Fibroblast of villous mesenchyme (primary cell): ENCODE results near the gene THSD7B. TPM values are rescaled to one million over a fixed set of nuclear protein-coding genes. Genes with fewer than 3 reads are reported as not detected.

ENCODE experiments used
- DNase-seq: peaks from one replicate; pipeline ENCODE4 v3.0.0-alpha.2; 2010; ENCODE audit warnings: low read depth
- H3K4me3 ChIP-seq: 2 replicates; pipeline ENCODE4 v1.5.1; 2011; ENCODE audit warnings: low read depth, mild to moderate bottlenecking, low read length
- total RNA-seq: library from RNA; depleted of rRNA; stranded (reverse); fragments of >200 nt; gene quantifications from 2 replicates; pipeline ENCODE4 v1.2.3, GENCODE V29; 2012
- TF ChIP-seq, protein P1 (sequence below): IDR thresholded peaks from 2 replicates; pipeline ENCODE4 v1.5.1; 2012; ENCODE audit warnings: low read depth, mild to moderate bottlenecking, low read length; ENCODE audit not compliant: insufficient read depth

Gene THSD7B
- total RNA-seq, 1 donor, result 1.3 TPM

DNA sequence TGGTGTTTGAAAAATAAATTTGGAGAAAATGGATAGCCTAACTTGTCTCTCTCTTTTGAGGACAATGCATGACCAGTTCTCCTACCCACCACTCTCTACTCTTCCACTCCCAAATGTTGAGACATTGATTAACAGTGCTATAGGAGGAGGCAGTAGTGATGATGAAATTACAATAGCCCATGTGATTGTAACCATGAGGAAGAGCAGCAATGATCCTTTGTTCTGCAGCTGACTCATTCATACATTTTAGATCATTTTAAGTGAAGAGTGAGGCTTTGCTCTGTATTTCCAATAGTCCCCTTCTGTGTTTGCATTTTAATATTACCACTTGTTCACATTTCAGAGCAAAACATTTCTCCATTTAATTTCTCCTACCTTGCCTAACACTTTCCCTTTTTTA, 592.3 kb downstream of the THSD7B start:
- DNase-seq, result no peak
- H3K4me3 ChIP-seq, result no peak overlapping the region
- TF ChIP-seq, protein P1, sequence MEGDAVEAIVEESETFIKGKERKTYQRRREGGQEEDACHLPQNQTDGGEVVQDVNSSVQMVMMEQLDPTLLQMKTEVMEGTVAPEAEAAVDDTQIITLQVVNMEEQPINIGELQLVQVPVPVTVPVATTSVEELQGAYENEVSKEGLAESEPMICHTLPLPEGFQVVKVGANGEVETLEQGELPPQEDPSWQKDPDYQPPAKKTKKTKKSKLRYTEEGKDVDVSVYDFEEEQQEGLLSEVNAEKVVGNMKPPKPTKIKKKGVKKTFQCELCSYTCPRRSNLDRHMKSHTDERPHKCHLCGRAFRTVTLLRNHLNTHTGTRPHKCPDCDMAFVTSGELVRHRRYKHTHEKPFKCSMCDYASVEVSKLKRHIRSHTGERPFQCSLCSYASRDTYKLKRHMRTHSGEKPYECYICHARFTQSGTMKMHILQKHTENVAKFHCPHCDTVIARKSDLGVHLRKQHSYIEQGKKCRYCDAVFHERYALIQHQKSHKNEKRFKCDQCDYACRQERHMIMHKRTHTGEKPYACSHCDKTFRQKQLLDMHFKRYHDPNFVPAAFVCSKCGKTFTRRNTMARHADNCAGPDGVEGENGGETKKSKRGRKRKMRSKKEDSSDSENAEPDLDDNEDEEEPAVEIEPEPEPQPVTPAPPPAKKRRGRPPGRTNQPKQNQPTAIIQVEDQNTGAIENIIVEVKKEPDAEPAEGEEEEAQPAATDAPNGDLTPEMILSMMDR, result no peak

DNA sequence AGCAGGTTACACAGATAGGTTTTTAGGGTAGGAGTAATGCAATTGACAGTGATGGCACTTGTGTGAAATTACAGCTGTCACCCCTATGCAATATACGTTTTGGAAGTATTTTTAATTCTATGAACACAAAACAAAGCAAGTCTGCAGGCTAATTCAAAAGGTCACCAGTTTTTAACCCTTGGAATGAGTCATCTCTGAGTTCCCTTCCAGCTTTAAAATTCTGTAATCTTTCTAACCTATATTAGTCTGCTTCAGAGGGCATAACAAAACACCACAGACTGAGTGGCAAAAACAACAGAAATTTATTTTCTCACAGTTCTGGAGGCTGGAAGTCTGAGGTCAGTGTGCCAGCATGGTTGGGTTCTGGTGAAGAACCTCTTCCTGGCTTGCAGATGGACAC, 602.0 kb downstream of the THSD7B start:
- TF ChIP-seq, protein P1, result no peak
- no peak overlapping the region for H3K4me3 ChIP-seq
- DNase-seq, result no peak

DNA sequence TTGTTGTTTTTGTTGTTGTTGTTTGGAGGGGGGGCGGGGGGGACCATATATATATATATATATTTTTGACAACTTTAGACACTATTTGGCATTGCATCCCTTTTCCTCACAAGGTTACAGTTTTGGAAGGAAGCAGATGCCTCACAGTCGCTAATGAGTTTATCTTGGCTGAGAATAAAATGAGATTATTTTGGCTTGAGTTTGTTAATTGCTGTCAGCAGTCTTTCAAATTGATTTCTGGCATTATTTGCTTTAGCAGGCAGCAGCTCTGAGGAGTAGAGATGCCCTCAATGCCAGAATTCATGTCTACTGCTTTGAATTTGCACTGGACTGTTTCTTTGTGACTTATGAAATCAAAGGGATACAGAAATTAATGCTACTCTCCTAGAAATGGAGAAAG, 603.8 kb downstream of the THSD7B start:
- no peak overlapping the region for H3K4me3 ChIP-seq
- TF ChIP-seq, protein P1, result no peak
- DNase-seq, result no peak

DNA sequence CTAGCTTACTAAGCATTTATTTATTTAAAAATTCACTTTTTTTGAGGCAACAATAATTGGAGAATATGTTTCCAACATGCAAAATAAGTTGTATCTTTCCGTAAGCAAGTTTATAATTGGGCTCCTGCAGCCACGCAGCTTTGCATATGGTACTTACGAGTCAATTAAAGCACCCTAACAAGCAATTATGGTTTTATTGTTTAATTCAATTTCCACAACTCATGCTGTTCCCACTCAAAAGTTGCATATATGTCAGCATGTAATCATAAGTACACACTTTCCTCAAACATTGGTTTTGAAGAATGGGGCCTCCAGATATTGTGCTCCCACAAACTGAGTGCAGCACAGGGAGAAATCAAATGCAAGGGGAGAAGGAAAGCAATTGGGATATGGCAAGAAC, 613.8 kb downstream of the THSD7B start:
- H3K4me3 ChIP-seq, result no peak overlapping the region
- TF ChIP-seq, protein P1, result no peak
- no peak for DNase-seq

DNA sequence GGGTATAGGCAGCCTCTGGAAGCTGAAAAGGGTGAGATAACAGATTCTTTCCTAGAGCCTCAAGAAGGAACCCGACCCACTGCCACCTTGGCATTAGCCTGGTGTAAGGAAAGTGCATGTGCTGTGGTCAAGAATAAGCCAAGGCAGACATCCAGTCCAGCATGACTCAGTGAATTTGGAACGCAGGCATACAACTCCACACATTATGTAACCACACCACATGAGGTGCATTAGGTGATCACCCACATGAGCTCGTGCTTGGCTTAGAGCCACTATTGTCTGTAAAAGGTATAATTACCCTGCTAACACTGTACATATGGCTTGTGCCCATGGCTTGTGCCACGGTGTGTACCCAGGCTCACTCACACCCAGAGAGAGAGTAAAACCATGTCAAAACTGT, 615.3 kb downstream of the THSD7B start:
- TF ChIP-seq, protein P1, result no peak
- H3K4me3 ChIP-seq, result no peak overlapping the region
- DNase-seq, result no peak

DNA sequence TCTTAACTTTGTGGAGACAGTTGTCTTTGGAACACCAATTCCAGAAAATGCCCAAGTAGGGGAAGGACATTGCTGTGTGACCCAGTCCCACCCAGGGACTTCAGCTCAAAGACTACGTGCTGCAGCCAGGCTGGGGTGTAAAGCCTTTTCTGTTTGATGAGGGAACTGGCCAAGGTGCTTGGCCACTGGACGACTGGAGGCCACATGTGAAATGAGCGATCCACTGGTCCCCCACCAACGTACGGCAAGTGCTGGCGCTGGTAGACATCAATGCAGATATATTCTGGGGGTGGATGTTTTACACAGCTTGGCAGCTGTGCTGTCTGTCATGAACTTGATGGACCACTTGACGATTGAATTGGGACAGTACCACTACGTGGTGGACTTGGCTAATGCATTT, 616.4 kb downstream of the THSD7B start:
- TF ChIP-seq, protein P1, result no peak
- DNase-seq, result no peak

DNA sequence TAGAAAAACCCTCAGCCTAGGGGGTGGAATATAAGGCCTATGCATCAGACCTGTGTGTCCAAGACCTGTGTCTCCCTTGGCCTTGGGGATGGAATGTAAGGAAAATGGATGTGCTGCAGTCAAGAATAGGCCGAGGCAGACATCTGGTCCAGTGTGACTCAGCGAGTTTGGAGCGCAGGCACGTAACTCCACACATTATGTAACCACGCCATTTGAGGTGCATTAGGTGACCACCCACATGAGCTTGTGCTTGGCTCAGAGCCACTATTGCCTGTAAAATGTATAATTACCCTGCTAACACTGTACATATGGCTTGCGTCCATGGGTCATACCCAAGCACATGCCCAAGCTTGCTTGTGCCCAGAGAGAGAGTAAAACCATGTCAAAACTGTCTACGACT, 618.0 kb downstream of the THSD7B start:
- no peak for DNase-seq
- H3K4me3 ChIP-seq, result no peak overlapping the region
- TF ChIP-seq, protein P1, result no peak

More for the DNA sequence above, 616.4 kb downstream of the THSD7B start:
- no peak overlapping the region for H3K4me3 ChIP-seq
